ENCODE data around the gene TRIP4. TPM values are rescaled to one million over a fixed set of nuclear protein-coding genes. Genes with fewer than 3 reads are reported as not detected.
"Not testable (repeated sequence)": the region's sequence is repeated elsewhere in the genome, so short reads cannot be mapped to it uniquely, and the experiment has no call there.

The TRIP4 gene
- total RNA-seq, 8 experiments from 2014 or later, result 9.6 to 21.9 (median 13.4) TPM

- WGBS, 10 experiments, result 75 to 100% (median 98%) methylated on average over 1 to 5 of the region's 5 CpGs; no CpG with 5 or more reads in 1 of the 10 experiments
- in situ Hi-C loops (cut with MboI; ENCODE audit: low pct_unique_long_range_greater_than_20kb in 2 of 9, low sequenced_read_pairs in 9 of 9, unreplicated experiment in 9 of 9), result no loop called here
- no peak overlapping the region for H3K4me3 ChIP-seq
Measured at GRCh38 chr15:64389036-64389435, 1.4 kb downstream of the TRIP4 start.

DNA sequence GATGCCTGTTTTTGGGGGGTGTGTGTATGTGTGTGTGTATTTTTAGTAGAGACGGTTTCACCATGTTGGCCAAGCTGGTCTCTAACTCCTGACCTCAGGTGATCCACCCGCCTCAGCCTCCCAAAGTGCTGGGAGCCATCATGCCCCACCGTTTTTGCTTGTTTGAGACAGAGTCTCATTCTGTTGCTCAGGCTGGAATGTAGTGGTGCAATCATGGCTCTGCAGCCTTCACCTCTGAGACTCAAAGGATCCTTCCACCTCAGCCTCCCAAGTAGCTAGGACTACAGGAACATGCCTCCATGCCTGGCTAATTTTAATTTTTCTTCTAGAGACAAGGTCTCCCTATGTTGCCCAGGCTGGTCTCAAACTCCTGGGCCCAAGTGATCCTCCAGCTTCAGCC is 4.8 kb downstream of the TRIP4 start:
- H3K4me3 ChIP-seq; ATAC-seq (replicated peaks in 6 of 8); in situ Hi-C loops (cut with MboI; ENCODE audit: low pct_unique_long_range_greater_than_20kb in 2 of 9, low sequenced_read_pairs in 9 of 9, unreplicated experiment in 9 of 9); H3K4me1 ChIP-seq (replicated peaks in 1 of 2); H3K27ac ChIP-seq: not testable (repeated sequence)
- WGBS, 10 experiments, result 90 to 100% (median 100%) methylated on average over 1 to 3 of the region's 3 CpGs; no CpG with 5 or more reads in 6 of the 10 experiments

More at GRCh38 chr15:64389036-64389435, 1.4 kb downstream of the TRIP4 start:
- peaks cover 0 to 9% of the 10 kb centered on the region in 2 donors for H3K4me1 ChIP-seq (replicated peaks in 1 of 2)
- no peak overlapping the region for H3K27ac ChIP-seq
- ATAC-seq (replicated peaks in 6 of 8), result no peak

DNA sequence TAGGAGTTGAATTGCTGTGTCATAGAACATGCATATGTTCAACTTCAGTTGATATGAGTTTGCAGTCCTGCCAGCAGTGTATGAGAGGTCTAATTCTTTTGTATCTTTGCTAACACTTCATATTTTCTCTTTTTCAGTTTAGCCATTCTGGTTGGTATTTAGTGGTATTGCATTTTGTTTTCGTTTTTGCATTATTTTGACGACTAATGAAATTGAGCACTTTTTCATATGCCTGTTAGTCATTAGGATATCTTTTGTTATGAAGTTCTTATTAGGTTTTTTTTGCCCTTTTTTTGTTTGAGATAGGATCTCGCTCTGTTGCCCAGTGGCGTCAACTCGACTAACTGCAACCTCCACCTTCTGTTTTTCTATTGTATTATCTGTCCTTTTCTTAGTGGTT is 9.2 kb downstream of the TRIP4 start:
- ATAC-seq (replicated peaks in 6 of 8), result no peak
- no peaks in the 10 kb centered on the region for H3K4me1 ChIP-seq (replicated peaks in 1 of 2)
- 87 to 100% (median 93%) methylated on average over 2 to 5 of the region's 5 CpGs for WGBS, 10 experiments
- no peak overlapping the region for H3K4me3 ChIP-seq
- H3K27ac ChIP-seq, result no peak overlapping the region
- in situ Hi-C loops (cut with MboI; ENCODE audit: low pct_unique_long_range_greater_than_20kb in 2 of 9, low sequenced_read_pairs in 9 of 9, unreplicated experiment in 9 of 9), result no loop called here

- Histone ChIP-seq H3K27ac (no peak overlapping the region), H3K4me1 (replicated peaks in 1 of 2) (no peaks in the 10 kb centered on the region), H3K4me3 (no peak overlapping the region)
- WGBS, 10 experiments, result 67 to 100% (median 100%) methylated on average over 1 to 2 of the region's 2 CpGs; no CpG with 5 or more reads in 2 of the 10 experiments
- ATAC-seq (replicated peaks in 6 of 8), result no peak
- in situ Hi-C loops (cut with MboI; ENCODE audit: low pct_unique_long_range_greater_than_20kb in 2 of 9, low sequenced_read_pairs in 9 of 9, unreplicated experiment in 9 of 9), result no loop called here
Measured at GRCh38 chr15:64398575-64398974, 10.9 kb downstream of the TRIP4 start.

GRCh38 chr15:64400583-64400982 is 12.9 kb downstream of the TRIP4 start:
- ATAC-seq (replicated peaks in 6 of 8), result no peak
- WGBS, 10 experiments, result 80 to 100% (median 100%) methylated on average over 1 to 2 of the region's 2 CpGs
- Histone ChIP-seq H3K27ac (no peak overlapping the region), H3K4me3 (no peak overlapping the region), H3K4me1 (replicated peaks in 1 of 2) (no peaks in the 10 kb centered on the region)
- in situ Hi-C loops (cut with MboI; ENCODE audit: low pct_unique_long_range_greater_than_20kb in 2 of 9, low sequenced_read_pairs in 9 of 9, unreplicated experiment in 9 of 9), result no loop called here

GRCh38 chr15:64412216-64412615 is 24.6 kb downstream of the TRIP4 start:
- WGBS, 10 experiments, result 82 to 100% (median 100%) methylated on average over 1 to 2 of the region's 2 CpGs
- in situ Hi-C loops (cut with MboI; ENCODE audit: low pct_unique_long_range_greater_than_20kb in 2 of 9, low sequenced_read_pairs in 9 of 9, unreplicated experiment in 9 of 9), result no loop called here
- no peak for ATAC-seq (replicated peaks in 6 of 8)
- H3K4me1 ChIP-seq (replicated peaks in 1 of 2), result no peaks in the 10 kb centered on the region
- no peak overlapping the region for H3K4me3 ChIP-seq
- H3K27ac ChIP-seq, result no peak overlapping the region

DNA sequence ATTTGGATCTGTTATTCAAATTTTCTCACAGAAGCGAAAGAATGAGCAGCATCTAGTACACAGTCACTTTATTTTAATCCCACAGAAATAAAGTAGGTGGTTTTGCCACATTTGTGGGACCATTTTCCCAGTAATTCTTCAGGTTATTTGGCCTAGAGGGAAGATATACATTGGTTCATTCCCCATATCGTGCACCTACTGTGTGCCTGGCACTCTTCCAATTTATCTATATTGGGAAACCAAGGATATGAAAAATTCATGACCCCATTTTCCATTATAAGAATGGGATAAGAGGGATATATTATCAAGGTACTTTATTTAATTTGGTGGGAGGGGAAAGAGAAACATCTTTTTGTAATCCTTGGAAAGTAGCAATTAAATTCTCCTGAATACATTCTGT is 35.1 kb downstream of the TRIP4 start:
- Histone ChIP-seq H3K4me1 (replicated peaks in 1 of 2) (no peaks in the 10 kb centered on the region), H3K4me3 (no peak overlapping the region), H3K27ac (no peak overlapping the region)
- WGBS, 10 experiments, result 86 to 100% (median 100%) methylated on average over 1 to 2 of the region's 2 CpGs; no CpG with 5 or more reads in 1 of the 10 experiments
- in situ Hi-C loops (cut with MboI; ENCODE audit: low pct_unique_long_range_greater_than_20kb in 2 of 9, low sequenced_read_pairs in 9 of 9, unreplicated experiment in 9 of 9), result no loop called here
- no peak for ATAC-seq (replicated peaks in 6 of 8)

DNA sequence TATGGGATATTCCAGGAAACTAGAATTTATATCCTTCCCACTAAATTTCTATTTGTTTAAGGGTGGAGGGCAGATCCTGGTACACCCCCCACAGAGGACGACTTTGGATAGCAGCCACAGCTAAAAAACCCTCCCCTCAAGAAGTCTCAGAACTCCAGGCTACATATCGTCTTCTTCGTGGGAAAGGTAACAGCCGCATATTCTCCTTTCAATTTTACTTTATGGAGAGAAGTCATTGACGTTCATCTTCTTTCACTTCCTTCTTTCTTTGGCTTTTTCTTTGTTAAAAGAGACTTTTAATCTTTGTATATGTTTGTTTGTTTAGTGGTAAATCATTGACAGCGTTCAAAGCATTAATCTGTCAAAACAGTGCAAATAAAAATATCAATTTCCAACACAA is 36.3 kb downstream of the TRIP4 start:
- Histone ChIP-seq H3K4me1 (replicated peaks in 1 of 2) (no peaks in the 10 kb centered on the region), H3K27ac (no peak overlapping the region), H3K4me3 (no peak overlapping the region)
- 58 to 100% (median 88%) methylated on average over 2 to 6 of the region's 6 CpGs for WGBS, 10 experiments
- in situ Hi-C loops (cut with MboI; ENCODE audit: low pct_unique_long_range_greater_than_20kb in 2 of 9, low sequenced_read_pairs in 9 of 9, unreplicated experiment in 9 of 9), result no loop called here
- no peak for ATAC-seq (replicated peaks in 6 of 8)

- no peak overlapping the region for H3K4me3 ChIP-seq
- no peak for ATAC-seq (replicated peaks in 6 of 8)
- 8 to 100% (median 89%) methylated on average over 2 to 3 of the region's 3 CpGs; no CpG with 5 or more reads in 3 of the 10 experiments for WGBS, 10 experiments
- H3K4me1 ChIP-seq (replicated peaks in 1 of 2), result peaks cover 2 to 3% of the 10 kb centered on the region in 2 donors
- no peak overlapping the region for H3K27ac ChIP-seq
- in situ Hi-C loops (cut with MboI; ENCODE audit: low pct_unique_long_range_greater_than_20kb in 2 of 9, low sequenced_read_pairs in 9 of 9, unreplicated experiment in 9 of 9), result loop anchor here in 2 of 9 experiments (25.0 kb wide), 2 partner anchors 237 to 262 kb away; no protein-coding TSS in a partner anchor
Measured at GRCh38 chr15:64425221-64425620, 37.6 kb downstream of the TRIP4 start.

DNA sequence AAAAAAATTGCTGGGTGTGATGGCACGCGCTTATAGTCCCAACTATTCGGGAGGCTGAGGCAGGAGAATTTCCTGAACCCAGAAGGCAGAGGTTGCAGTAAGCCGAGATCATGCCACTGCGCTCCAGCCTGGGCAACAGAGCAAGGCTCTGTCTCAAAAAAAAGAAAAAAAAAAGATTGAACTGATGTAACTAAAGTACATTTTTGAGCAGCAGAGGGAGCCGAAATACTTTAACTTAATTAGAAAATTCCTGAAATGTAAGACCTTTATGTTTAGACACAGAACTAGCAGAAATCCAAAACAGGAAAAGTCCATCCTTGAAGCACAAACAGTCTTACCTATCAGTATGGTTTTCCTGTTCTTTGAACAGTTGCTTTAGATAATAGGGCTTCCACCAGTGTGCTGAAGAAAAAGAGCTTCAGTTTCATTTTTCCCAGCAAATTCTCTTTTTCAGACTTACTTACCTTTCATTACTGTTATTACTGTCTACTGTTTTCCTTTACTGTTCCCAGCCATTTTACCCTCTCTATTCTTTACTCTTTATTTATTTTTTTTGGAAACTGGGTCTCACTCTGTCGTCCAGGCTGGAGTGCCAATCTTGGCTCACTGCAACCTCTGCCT is 39.3 kb downstream of the TRIP4 start:
- 43 to 100% (median 93%) methylated on average over 1 to 7 of the region's 7 CpGs for whole genome bisulfite sequencing, 10 experiments
- Histone ChIP-seq H3K27ac (no peak overlapping the region), H3K4me1 (replicated peaks in 1 of 2) (peaks cover 3 to 5% of the 10 kb centered on the region in 2 donors), H3K4me3 (no peak overlapping the region)
- in situ Hi-C loops (cut with MboI; ENCODE audit: low pct_unique_long_range_greater_than_20kb in 2 of 9, low sequenced_read_pairs in 9 of 9, unreplicated experiment in 9 of 9), result loop anchor here in 2 of 9 experiments (25.0 kb wide), 2 partner anchors 235 to 260 kb away; no protein-coding TSS in a partner anchor
- ATAC-seq (replicated peaks in 6 of 8), result peak in 1 of 8 experiments; percentile 31

- Histone ChIP-seq H3K4me1 (replicated peaks in 1 of 2) (peaks cover 3 to 5% of the 10 kb centered on the region in 2 donors), H3K4me3 (no peak overlapping the region), H3K27ac (no peak overlapping the region)
- ATAC-seq (replicated peaks in 6 of 8), result peak in 3 of 8 experiments; percentile 43 to 65 (median 54)
- in situ Hi-C loops (cut with MboI; ENCODE audit: low pct_unique_long_range_greater_than_20kb in 2 of 9, low sequenced_read_pairs in 9 of 9, unreplicated experiment in 9 of 9), result loop anchor here in 2 of 9 experiments (25.0 kb wide), 2 partner anchors 233 to 258 kb away; no protein-coding TSS in a partner anchor
Measured at GRCh38 chr15:64429448-64429847, 41.8 kb downstream of the TRIP4 start.

GRCh38 chr15:64430000-64430735 is 42.5 kb downstream of the TRIP4 start:
- 0 to 38% (median 10%) methylated on average over 1 to 3 of the region's 3 CpGs for WGBS, 10 experiments
- H3K4me3 ChIP-seq, result no peak overlapping the region
- in situ Hi-C loops (cut with MboI; ENCODE audit: low pct_unique_long_range_greater_than_20kb in 2 of 9, low sequenced_read_pairs in 9 of 9, unreplicated experiment in 9 of 9), result loop anchor here in 2 of 9 experiments (25.0 kb wide), 2 partner anchors 232 to 257 kb away; no protein-coding TSS in a partner anchor
- no peak overlapping the region for H3K27ac ChIP-seq
- H3K4me1 ChIP-seq (replicated peaks in 1 of 2), result peaks cover 3 to 5% of the 10 kb centered on the region in 2 donors
- peak in 2 of 8 experiments; percentile 59 to 70 for ATAC-seq (replicated peaks in 6 of 8)

- in situ Hi-C loops (cut with MboI; ENCODE audit: low pct_unique_long_range_greater_than_20kb in 2 of 9, low sequenced_read_pairs in 9 of 9, unreplicated experiment in 9 of 9), result loop anchor here in 2 of 9 experiments (25.0 kb wide), 2 partner anchors 224 to 249 kb away; no protein-coding TSS in a partner anchor
- 67 to 100% methylated on average over 1 of the region's 1 CpG; no CpG with 5 or more reads in 8 of the 10 experiments for WGBS, 10 experiments
- no peak overlapping the region for H3K27ac ChIP-seq
- no peak for ATAC-seq (replicated peaks in 6 of 8)
- H3K4me1 ChIP-seq (replicated peaks in 1 of 2), result no peaks in the 10 kb centered on the region
- no peak overlapping the region for H3K4me3 ChIP-seq
Measured at GRCh38 chr15:64437982-64438381, 50.3 kb downstream of the TRIP4 start.

Data from motor neuron (in vitro differentiated cells).